Ecto neural progenitor cell (in vitro differentiated cells): ENCODE measurements around the gene CNPY4.
A peak's percentile ranks its signal among the peaks of the same experiment; 100 is the strongest.

Source experiments
- DNase-seq: peaks from one replicate; pipeline ENCODE4 v3.0.0-alpha.2; 2018; ENCODE audit warnings: low spot score

CNPY4 gene

DNA sequence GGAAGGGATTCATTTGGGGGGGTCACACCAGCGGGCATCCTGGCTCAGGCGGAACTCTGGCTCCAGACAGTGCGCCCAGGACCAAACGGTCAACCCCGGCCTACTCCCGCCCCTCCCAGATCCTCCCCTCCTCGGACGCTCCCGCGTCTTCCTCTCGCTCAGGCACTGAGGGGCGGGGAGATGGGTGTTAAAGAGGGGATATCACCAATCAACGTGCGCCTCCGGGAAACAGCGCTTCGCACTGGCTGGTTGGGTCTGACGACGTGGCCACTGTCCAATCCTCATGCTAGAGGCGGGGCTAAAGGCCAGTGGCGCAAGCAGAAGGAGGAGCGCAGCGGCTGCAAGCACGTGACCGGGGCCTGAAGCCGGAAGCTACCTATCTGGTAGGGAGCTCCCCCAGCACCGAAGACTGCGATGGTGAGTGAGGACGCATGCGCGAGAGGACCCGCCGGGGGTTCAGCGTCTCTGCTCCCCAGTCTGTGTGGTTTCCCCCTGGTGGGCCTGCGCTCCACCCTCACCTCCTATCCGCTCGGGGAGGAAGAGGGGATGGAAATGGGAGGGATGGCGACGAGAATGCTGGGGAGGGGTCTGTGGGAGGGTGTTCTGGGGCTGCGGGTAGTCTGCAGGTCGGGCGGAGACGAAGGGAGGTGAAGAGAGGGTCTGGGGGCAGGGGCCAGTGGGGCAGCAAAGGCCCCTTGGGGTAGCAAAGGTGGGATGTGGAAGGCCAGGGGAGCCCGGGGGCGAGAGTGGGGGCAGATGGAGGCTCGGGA is 29.3 kb downstream of the CNPY4 start, which contains the start of gene LAMTOR4:
LAMTOR4 (plus strand) TSS at position 360 of the 770 bp plus-strand sequence; CDS start at position 415, 55 bp downstream.
- peak; percentile 98 for DNase-seq

DNA sequence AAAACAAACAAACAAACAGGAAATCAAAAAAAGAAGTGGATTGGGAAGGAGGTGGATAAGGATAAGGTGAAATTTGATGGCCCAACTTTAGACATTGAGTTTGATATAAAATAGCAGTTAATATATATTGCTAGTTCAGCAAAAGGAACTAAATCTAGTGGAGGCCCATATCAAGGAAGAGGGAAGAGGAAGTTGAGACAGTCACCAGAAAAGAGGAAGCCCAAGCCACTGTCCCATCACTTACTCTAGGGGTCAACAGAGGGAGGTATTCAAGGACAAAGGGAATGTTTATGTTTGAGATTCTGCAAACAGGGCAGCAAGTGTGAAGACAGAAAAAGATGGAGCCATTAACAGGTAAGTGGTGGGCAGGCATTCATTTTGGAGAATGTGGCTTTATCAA is 33.0 kb downstream of the CNPY4 start:
- DNase-seq: no peak

DNA sequence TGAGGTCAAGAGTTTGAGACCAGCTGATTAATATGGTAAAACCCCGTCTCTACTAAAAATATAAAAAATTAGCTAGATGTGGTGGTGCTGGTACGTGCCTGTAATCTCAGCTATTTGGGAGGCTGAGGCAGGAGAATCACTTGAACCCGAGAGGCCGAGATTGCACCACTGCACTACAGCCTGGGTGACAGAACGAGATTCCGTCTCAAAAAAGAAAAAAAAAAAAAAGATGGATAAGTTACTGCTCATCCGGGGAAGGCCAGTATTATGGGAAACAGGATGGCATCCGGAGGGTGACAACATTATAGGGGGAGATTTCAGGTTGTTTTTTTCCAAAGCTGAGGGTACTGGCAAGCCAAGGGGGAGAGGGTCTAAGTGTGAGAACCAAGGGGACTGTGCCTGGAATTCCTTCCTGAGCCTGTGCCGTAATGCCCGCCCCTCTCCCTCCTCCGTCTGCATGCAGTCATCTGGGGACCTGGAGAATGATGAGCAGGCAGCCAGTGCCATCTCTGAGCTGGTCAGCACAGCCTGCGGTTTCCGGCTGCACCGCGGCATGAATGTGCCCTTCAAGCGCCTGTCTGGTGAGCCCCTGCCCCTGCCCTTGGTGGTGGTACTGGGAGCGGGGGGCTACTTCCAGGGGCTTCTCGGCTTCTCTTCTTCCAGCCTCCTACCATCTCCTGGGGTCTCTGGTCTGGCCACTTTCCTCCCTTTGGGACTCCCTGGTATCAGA is 33.7 kb downstream of the CNPY4 start:
- no peak for DNase-seq

DNA sequence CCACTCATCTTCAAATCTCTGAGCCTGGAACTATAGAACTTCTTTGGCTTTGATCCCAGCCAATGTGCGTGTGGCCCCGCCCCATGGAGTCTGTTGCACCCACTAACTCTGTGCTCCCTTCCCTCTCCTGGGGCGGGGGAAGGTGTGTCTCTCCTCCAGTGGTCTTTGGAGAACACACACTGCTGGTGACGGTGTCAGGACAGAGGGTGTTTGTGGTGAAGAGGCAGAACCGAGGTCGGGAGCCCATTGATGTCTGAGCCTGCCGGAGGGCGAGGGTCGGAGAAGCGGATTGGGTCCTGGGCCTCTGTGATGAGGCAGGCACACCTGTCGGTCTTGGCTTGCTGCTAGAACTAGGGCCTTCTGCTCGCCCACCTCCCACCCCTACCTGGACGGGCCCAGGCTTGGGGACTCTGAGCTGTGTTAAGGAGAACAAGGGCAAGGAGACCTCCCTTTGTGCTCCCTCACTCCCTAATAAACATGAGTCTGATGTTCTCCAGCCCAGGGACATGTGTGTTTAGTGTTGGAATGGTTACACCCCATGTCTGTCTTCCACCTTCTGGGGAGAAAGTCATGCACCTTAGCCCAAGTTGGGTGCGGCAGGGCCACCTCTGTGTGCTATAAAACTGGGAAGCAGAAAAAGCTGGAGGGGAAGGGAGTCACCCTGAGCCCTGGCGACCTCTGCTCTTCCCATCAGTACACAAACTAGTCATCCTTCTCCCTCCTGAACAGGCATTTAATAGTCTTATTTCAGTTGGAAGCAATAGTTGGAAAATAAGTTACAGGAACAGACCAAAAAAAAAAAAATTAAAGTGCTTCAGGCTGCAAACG is 34.5 kb downstream of the CNPY4 start:
- DNase-seq: no peak

DNA sequence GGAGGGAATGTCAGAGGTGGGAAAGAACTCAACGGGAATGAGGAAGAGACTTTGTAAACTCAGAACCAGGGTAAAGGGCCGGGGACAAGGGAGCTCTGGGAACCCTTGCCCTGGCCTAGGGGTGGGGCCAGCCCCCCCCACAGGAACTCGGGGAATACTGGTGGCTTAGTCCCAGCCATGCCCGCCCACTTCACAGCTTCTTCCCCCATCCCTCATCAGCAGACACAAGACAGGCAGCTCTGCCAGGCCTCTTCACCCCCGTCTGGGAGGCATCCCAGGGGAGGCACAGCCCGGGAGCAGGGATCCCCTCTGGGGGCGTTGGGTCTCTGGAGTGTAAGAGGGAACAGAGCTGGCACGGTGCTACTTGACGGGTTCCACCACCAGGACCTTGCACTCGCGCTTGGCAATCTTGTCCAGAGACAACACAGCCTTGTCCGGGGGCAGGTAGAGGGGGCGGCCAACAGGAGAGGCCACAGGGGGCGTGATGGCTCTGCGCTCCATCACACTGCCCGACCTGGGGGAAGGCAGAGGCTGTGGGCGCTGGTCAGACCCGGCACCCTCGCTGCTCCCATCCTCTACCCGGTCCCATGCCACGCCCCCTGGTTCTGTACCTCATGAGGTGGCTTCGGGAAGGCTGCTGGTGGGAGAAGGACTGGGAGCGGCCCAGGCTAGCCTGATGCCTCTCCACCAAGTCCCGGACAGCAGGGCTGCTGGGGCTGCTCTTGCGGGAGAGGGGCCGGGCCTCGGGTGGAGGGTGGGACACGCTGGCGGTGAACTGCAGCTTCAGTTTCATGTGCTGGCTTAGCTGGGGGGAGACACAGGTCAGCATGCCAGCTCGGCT is 35.4 kb downstream of the CNPY4 start:
- DNase-seq: no peak

DNA sequence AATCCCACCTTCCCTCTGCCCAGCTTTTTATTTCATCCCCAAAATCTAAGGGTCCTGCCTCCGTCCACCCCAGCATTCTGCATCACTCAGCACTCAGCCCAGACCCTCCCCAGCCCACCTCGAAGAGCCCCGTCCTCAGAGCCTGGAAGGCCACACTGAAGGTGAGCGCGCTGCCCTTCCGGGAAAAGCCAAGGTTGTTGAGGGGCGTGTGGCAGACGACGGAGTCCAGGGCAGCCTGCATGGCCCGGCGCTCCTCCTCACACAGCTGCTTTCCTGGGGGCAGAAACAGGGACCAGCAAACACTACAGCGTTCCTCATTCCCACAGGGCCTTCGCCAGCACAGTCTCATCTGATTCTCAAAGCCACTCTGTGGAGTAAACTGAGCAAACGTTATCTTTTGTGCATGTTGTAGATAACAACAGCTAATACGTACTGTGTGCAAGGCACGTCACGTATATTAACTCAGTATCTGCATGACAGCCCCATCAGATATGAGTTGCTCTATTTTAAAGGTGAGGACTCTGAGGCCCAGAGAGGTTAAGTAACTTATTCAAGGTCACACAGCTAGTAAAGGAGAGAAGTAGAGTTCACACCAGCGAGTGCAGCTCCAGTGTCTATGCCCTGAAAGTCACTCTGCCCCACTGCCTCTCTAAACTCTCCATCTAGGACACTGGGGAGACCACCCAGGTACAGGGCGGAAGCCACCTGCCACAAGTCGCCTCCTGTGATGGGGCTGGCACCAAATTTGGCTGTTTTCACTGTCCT is 36.3 kb downstream of the CNPY4 start:
- DNase-seq: no peak

DNA sequence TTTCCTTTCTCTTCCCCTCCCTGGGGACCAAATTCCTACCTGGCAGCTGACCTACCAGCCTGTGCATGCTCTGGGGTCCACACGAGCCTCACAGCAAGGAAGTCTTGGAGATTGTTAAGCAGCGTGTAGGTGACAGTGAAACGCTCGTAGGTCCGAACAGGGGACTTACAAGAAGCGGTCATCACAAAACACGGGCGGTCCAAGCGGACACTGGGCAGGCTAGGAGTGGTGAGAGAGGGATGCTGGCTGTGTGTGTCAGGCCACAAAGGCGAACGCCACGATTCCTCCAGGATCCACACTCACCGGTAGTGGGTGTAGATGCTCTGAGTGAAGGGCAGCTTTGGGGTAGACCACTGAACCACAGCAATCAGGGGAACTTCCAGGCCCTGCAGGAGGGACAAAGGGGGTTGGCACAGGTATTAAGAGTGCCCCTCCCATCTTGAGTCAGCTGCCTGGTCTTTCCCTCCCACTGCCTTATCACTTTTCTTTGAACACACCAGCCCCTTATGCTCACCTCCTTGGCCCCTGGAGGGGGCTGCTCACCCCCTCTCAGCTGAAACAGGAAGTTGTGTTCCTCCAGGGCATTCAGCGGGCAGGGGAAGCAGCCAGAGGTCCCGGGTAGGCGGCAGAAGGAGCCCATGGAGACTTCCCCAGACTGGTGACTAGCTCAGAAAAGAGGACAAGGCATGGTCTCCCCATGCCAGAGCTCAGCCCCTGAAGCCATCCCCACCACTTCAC is 37.1 kb downstream of the CNPY4 start:
- DNase-seq: no peak

DNA sequence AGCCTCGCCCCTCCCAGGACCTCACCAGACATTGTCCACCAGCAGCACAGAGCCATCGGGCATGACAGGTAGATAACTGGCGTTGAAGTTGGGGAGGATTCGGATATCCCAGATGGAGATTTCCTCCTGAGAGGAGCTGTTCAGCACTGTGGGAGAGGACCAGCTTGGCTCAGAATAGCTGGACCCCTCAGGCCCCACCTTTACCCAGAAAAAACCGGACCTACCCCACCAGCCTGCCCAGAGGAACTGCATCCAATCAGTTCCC is 37.6 kb downstream of the CNPY4 start:
- DNase-seq: no peak

DNA sequence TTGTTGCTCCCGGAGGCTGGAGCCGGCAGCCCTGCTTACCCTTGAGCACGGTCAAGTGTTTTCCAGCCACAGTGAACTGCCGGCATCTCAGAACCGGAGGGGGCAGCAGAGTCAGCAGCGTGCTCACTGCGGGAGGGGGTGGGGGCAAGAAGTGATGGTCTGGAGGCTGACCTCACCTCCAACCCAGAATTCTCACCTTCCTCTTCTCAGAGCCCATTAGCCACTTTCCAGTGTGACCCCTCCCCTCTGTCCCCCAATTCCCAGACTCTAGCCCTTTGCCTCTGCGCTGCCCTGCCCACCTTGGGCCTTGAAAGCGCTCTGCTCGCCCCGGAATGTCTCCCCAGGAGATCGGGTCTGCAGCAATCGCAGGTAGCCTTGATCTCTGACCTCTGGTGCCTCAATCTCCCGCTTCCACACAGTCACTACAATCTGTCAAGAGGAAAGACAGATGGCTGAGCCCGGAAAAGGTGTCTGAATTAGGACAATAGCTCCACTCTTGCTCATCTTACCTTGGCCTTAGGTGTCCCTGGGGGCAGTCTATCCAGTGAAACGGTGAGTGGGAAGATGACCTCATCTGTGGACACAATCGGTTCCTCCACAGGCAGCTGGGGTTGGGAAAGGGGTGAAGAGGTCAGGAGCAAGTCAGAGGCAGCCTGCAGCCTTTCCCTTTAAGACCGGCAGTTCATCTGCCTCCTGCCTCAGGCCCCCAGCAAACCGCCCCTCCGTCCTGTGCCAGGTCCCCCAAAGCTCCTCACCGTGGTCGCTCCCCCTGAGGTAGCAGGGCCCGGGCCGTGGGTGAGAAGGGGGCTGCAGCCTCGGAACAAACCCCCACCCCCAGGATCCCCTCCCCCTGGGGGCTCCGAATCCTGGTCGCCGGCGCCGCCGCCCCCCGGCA is 38.1 kb downstream of the CNPY4 start:
- no peak for DNase-seq

DNA sequence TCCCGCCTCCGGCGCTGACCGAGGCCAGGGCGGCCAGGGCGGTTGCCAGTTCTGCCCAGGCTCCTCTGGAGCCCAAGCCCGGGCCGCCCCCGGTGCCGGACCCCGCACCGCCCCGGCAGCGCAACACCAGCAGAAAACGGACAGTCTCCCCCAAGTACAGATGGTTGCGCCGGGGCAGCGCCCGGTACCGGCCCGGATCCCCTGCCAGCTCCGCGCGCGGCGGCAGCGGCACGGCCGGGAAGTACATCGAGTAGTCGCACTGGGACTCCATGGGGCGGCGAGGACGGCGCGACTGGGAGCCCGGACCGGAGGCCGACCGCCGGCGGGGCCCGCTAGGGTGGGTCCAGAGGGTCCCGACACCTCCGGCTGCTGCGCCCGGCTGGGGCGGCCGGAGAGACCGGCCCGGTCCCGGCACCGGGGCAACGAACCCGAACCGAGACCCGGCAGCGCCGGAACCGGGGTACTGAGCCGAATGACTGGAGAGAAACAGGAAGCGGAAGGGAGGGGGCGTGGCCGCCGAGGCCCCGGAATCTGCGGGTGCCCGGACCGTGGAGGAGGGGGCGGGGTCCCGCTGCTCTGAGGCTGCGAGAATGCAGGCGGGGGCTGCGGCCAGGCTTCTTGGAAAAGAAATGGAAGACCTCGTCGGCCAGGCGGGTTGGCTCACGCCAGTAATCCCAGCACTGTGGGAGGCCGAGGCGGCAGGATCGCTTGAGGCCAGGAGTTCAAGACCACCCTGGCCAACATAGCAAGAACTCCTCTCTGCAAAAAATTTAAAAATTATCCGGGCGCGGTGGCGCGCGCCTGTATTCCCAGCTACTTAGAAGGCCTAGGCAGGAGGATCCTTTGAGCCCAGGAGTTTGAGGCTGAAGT is 39.0 kb downstream of the CNPY4 start, which contains the start of gene TRAPPC14:
TRAPPC14 (minus strand) TSS at position 495 of the 870 bp plus-strand sequence; CDS start at position 271, 224 bp downstream.
- peak; percentile 97 for DNase-seq

DNA sequence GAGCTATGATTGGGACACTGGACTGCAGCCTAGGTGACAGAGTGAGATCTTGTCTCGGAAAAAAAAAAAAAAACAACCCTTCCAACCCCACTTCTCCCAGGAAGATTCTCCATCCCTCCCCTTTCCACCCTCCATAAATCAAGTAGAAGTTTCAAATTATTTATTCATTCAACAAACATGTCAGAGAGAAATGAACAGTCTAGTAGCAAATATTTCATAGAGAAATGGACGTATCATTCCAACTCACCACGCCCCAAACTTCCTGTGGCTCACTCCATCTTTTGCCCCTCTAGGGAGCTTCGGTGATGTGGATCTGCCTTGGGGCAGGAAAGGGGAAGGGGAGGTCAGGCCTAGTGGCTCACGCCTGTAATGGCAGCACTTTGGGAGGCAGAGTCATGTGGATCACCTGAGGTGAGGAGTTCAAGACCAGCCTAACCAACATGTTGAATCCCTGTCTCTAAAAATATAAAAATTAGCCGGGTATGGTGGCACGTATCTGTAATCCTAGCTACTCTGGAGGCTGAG is 39.7 kb downstream of the CNPY4 start:
- DNase-seq: no peak

DNA sequence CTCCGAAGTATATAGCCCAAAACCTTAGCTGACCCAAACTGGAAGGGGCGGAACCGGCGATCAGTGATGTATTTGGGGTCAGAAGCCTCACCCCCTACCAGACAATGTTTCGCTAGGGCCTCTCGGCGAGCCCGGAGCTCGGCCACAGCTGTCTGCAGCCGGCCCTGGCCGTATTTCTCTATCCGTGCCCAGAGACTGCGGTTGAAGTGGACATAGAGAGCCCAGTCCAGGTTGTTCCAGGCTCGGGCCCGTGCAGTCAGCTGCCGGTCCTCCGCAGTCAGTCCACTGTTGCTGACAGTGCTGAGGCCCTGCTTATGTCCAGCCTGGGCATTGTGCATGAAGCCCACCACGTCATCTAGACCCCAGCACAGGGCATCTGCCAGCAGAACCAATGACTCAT is 40.6 kb downstream of the CNPY4 start:
- DNase-seq: no peak

DNA sequence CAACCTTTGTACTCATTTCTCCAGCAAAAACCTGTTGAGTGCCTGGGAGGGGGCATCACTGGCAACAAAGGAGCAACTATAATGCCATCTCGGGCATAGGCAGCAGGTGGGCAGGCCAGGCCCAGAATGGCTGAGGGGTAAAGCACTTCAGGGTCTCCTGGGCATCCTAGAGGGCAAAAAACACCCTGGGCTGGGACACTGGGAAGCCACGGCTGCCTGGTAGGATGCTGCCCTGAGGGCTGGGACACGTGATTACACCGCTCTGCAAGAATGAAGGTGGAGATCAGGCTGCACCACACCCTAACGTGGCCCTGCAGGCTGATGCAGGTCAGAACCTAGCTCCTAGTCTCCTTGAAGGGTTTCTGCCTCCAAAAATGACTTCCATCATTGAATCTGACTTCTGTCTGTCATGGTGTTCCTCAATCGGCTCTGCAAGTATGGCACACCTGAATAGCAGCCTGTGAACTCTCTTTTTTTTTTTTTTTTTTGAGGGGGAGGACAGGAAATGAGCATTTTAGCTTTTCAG is 43.6 kb downstream of the CNPY4 start:
- no peak for DNase-seq

DNA sequence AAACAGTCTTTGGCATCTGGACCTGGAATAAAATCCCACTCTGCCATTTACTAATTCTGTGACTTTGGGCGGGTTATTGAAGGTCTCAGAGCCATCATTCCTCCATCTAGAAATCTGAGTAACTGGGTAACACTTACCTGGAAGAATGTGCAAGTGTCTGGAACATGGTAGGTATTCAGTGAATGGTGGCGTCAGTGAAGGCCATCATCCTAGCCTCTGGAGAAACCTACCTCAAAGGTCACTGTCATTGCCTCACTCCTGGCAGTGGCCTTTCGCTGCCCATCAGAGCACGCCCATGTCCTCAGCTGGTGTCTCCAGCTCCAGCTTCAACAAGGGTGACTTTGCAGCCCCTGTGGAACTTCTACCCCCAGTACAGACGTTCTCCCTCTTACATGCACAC is 44.4 kb downstream of the CNPY4 start:
- no peak for DNase-seq

DNA sequence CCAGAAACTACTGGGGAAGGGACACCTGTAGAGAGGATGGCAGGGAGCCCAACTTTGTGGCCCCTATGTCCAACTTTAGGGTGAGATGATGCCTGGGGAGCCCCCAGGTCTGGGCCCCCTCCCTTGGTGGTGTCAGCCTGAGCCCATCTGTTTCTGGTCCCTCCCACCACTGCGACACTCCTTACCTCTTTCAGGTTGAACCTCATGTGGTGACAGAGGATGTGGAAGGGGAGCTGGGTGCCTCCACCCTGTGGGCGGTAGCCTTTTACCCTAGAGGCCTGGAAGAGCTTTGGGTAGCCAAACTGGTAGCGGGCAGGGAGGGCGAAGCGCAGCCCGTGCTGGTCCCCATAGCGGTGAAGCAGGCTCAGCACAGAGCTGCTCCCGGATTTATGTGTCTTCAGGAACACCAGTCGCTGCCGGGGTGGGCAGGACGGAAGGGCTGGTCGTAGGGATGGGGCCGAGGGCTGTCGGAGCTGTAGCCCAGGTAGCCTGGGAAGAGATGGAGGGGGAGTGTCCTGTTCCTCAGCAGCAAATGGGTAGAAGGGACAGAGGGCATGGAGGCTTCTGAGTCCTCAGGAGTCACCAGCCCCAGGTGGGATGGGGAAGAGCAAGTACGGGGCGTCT is 47.0 kb downstream of the CNPY4 start:
- no peak for DNase-seq

DNA sequence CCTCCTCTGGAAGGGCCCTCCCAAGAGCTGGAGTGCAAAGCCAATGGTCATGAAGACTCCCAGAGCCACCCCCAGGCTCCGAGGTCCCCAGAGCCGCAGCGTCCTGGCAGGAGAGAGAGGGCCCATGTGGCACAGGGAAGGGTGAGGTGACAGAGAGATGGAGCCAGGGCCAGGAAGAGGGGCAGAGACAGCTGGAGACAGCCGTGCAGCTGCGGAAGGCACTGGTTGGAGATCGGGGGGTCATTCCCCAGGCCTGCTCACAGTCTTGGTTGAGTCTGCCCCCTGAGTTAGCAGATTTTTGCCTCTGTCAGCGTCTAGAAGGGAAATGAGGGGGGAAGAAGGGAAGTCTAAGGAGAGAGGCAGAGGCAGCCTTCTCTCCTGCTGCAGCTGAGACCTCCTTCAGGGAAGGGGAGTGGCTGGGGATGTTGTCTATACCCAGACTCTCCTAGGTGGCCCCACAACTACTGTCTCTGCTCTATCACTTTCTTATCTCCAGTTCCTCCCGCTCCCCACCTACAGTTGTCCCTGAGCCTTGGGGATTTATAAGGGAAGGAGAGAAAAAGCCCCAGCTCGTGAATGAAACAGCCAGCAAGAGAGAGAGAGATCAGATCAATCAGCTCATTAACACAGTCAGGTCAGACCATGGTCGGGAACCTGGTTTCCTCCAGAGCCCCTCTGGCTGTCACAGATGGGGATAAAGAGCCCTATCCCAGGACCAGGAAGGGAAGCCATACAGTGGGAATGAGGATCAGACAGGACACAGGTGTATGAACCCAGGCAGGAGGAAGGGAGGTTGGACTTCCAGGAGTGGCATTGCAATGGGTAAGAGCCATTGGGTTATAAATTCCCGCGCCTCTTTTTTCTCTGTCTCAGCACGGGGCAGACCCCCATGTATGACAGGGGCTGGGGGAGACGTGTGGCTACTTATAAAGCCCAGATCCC is 47.8 kb downstream of the CNPY4 start:
- no peak for DNase-seq
